HepG2 (cell line): Measurements from ENCODE around the gene PTPRD. TPM values are rescaled to one million over a fixed set of nuclear protein-coding genes. Genes with fewer than 3 reads are reported as not detected.

Experiments
- ATAC-seq: fragments of 200-7000 bp; cut with Tn5 transposase; 3 replicates; pipeline ENCODE4 v1.9.1; 2020; ENCODE audit warnings: mild to moderate bottlenecking, moderate library complexity
- BruUV-seq: library from RNA; stranded (reverse); fragments of 400-500 nt; replicated peaks from 2 replicates; lab custom pipeline; 2021; lab: Mats Ljungman, UMichigan
- CTCF ChIA-PET: fragments of 300-600 bp; formaldehyde crosslinking; extraction: SDS; loops from one replicate; lab custom pipeline; 2021; ENCODE audit warnings: low total read pairs, inconsistent platforms, low intra/inter-chr PET ratio; lab: Yijun Ruan, JAX
- POLR2A ChIA-PET: fragments of 350-600 bp; sonication (Branson Sonifier 250); formaldehyde crosslinking; loops from one replicate; lab custom pipeline; 2020; ENCODE audit warnings: antibody characterized with exemption, inconsistent platforms; lab: Yijun Ruan, JAX
- DNase-seq: peaks from one replicate; pipeline ENCODE4 v3.0.0-alpha.2; 2015; ENCODE audit warnings: low spot score
- FAIRE-seq: peaks from 3 replicates; lab custom pipeline; 2011; peaks lifted over from hg19 to GRCh38; lab: Jason Lieb, UNC
- H2AFZ ChIP-seq: one replicate; pipeline ENCODE4 v1.6.1; 2011; ENCODE audit warnings: low read length, inconsistent platforms
- H3K27ac ChIP-seq: fragments of 300-600 bp; 3 replicates; pipeline ENCODE4 v1.8.0; 2011; ENCODE audit warnings: mixed run types, mild to moderate bottlenecking, mixed read lengths, low read length, inconsistent platforms; ENCODE audit not compliant: insufficient read depth; ENCODE audit errors: extremely low read length
- H3K27me3 ChIP-seq, 2 experiments: fragments of 200-600 bp in 1 of 2; 2 replicates in 1 of 2; 3 replicates in 1 of 2; pipeline versions ENCODE4 v1.6.0 to v1.8.0; 2011; ENCODE audit warnings: low read length in 2 of 2, mild to moderate bottlenecking in 2 of 2, moderate library complexity in 2 of 2, inconsistent platforms in 1 of 2; ENCODE audit not compliant: insufficient read depth in 2 of 2, control insufficient read depth in 1 of 2
- H3K36me3 ChIP-seq, 2 experiments: fragments of 200-600 bp in 1 of 2; replicated peaks in 1 of 2; 2 replicates in 1 of 2; 3 replicates in 1 of 2; pipeline versions ENCODE4 v1.5.1 to v1.8.0; 2011; ENCODE audit warnings: low read length in 2 of 2, inconsistent platforms in 1 of 2; ENCODE audit not compliant: insufficient read depth in 2 of 2, control insufficient read depth in 1 of 2
- H3K4me1 ChIP-seq: 2 replicates; pipeline ENCODE4 v1.5.1; 2012; ENCODE audit warnings: low read length, inconsistent platforms; ENCODE audit not compliant: insufficient read depth
- H3K4me2 ChIP-seq: 2 replicates; pipeline ENCODE4 v1.6.0; 2011; ENCODE audit warnings: low read depth, low read length, inconsistent platforms
- H3K4me3 ChIP-seq, 3 experiments: fragments of 200-600 bp in 1 of 3; sonication (generic), shearing (Covaris generic) in 1 of 3; replicated peaks in 1 of 3; 2 replicates each; pipeline ENCODE4 v1.5.1; 2011 to 2016; ENCODE audit warnings: low read length in 3 of 3, inconsistent platforms in 2 of 3, low read depth in 2 of 3, mild to moderate bottlenecking in 2 of 3, control low read depth in 1 of 3, mixed read lengths in 1 of 3; ENCODE audit not compliant: insufficient read depth in 1 of 3
- H3K79me2 ChIP-seq: one replicate; pipeline ENCODE4 v1.6.1; 2011; ENCODE audit warnings: low read length, inconsistent platforms; ENCODE audit not compliant: insufficient read depth
- H3K9ac ChIP-seq: 2 replicates; pipeline ENCODE4 v1.6.0; 2011; ENCODE audit warnings: mild to moderate bottlenecking, low read depth, low read length, inconsistent platforms; ENCODE audit not compliant: insufficient read depth
- H3K9me3 ChIP-seq: 2 replicates; pipeline ENCODE4 v1.5.1; 2012; ENCODE audit warnings: mild to moderate bottlenecking, low read length
- H4K20me1 ChIP-seq: 2 replicates; pipeline ENCODE4 v1.6.0; 2011; ENCODE audit warnings: inconsistent platforms, mild to moderate bottlenecking, low read length, moderate library complexity; ENCODE audit not compliant: insufficient read depth
- ARNT2 ChIP-seq: sonication (generic); formaldehyde crosslinking; IDR thresholded peaks from 2 replicates; pipeline ENCODE4 v1.8.0; 2022; ENCODE audit warnings: mild to moderate bottlenecking, low read depth, missing genetic modification reagents, moderate library complexity
- HIVEP1 ChIP-seq: sonication (generic); formaldehyde crosslinking; IDR thresholded peaks from 2 replicates; pipeline ENCODE4 v1.4.0; 2020; ENCODE audit warnings: mild to moderate bottlenecking, missing genetic modification reagents
- HOXD1 ChIP-seq: sonication (generic); formaldehyde crosslinking; IDR thresholded peaks from 2 replicates; pipeline ENCODE4 v1.5.0; 2020; ENCODE audit warnings: missing genetic modification reagents
- PCBP2 ChIP-seq: fragments of 200-400 bp; formaldehyde crosslinking; optimal IDR thresholded peaks from 2 replicates; pipeline ENCODE3; 2018; ENCODE audit warnings: low read length, low read depth; ENCODE audit not compliant: poor library complexity, severe bottlenecking
- SRSF4 ChIP-seq: fragments of 200-400 bp; formaldehyde crosslinking; IDR thresholded peaks from one replicate; pipeline ENCODE4 v1.6.1; 2018; ENCODE audit warnings: mild to moderate bottlenecking, low read depth, low read length, moderate library complexity; ENCODE audit not compliant: poor library complexity, severe bottlenecking
- STAG1 ChIP-seq: sonication (generic); formaldehyde crosslinking; IDR thresholded peaks from 2 replicates; pipeline ENCODE4 v1.4.0; 2020; ENCODE audit warnings: missing genetic modification reagents
- ZNF543 ChIP-seq: sonication (generic); formaldehyde crosslinking; IDR thresholded peaks from 2 replicates; pipeline ENCODE4 v1.4.0; 2020; ENCODE audit warnings: mild to moderate bottlenecking, missing genetic modification reagents
- ZNF670 ChIP-seq: sonication (generic); formaldehyde crosslinking; IDR thresholded peaks from 2 replicates; pipeline ENCODE4 v1.8.0; 2022; ENCODE audit warnings: mild to moderate bottlenecking, missing genetic modification reagents, borderline replicate concordance
- WGBS: methylation state at CpG from one replicate; pipeline ENCODE4 v1.1.6; 2017; ENCODE audit warnings: low lambda C conversion rate; 5-methylcytosine and 5-hydroxymethylcytosine counted together
- in situ Hi-C: cut with HindIII; loops from 2 replicates; pipeline ENCODE4 v1.10.0; 2017; ENCODE audit warnings: low pct_unique_long_range_greater_than_20kb; ENCODE audit not compliant: extremely low pct_ligation_motif_present
- intact Hi-C: fragments of 100-400 bp; cut with micrococcal nuclease; formaldehyde crosslinking; loops from one replicate; pipeline ENCODE4 v1.10.0; 2022; ENCODE audit not compliant: unreplicated experiment
- polyA plus RNA-seq, 8 experiments: library from polyadenylated mRNA; depleted of rRNA in 3 of 8; stranded (reverse) in 7 of 8; unstranded in 1 of 8; fragments of >200 nt; fragmentation: Illumina TruSeq in 4 of 8; extraction: Trizol in 4 of 8; gene quantifications; 2 replicates each; pipeline versions ENCODE4 v1.2.1 to v1.2.3, GENCODE V29; 2011 to 2016; ENCODE audit warnings: low read depth in 4 of 8, missing spikeins in 1 of 8, mixed read lengths in 1 of 8; ENCODE audit not compliant: insufficient read depth in 1 of 8
- total RNA-seq, 5 experiments: library from RNA; depleted of rRNA; stranded (reverse); fragments of >200 nt; fragmentation: Illumina TruSeq; extraction: Trizol; gene quantifications; 2 replicates each; pipeline ENCODE4 v1.2.3, GENCODE V29; 2016; ENCODE audit warnings: low read depth in 1 of 5
- TF ChIP-seq, protein P1 (sequence below), 2 experiments: IDR thresholded peaks; 2 replicates each; pipeline ENCODE4 v1.6.1; 2011 to 2012; ENCODE audit warnings: low read length in 2 of 2, borderline replicate concordance in 1 of 2, low read depth in 1 of 2, mild to moderate bottlenecking in 1 of 2, moderate library complexity in 1 of 2

The PTPRD gene
- total and polyA plus RNA-seq, 2 of the 13 experiments (the other 11 are each of a cell fraction or from before 2014, with no cell fraction given): 0.05 TPM; not detected in 1

DNA sequence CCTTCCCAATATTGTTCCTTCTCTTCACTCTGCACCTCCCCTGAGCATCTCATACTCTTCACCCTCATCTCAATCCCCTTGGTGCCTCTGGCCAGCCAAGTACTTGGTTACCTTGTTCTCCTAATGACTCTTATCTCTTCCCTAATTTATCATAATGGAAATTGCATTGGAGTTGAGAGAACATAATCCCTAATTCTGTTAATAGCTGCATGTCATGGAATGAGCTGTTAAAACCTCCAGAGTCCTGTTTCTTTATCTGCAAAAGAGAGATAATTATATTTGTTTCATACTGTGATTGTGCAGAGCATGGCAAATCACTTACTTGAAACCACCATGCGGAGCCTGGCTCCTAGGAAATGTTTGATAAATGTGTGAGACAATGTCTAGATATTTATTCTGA is 1738.3 kb downstream of the PTPRD start:
- ATAC-seq: no peak
- H3K27ac ChIP-seq: no peak overlapping the region
- H3K9ac ChIP-seq: no peak overlapping the region
- no peak overlapping the region for H3K4me3 ChIP-seq
- H3K4me1 ChIP-seq: no peaks in the 10 kb centered on the region
- BruUV-seq: no TSS peak
- POLR2A ChIA-PET: no interaction called here
- CTCF ChIA-PET: no interaction called here
- FAIRE-seq: no peak
- in situ Hi-C loops (no loop called here), intact Hi-C loops (no loop called here)
- no peaks in the 10 kb centered on the region for H3K9me3 ChIP-seq
- 0 out of 5 replicates have a peak, but pooled peaks cover 0 to 1% of the 10 kb centered on the region in 2 experiments for H3K27me3 ChIP-seq
- no peak overlapping the region for H3K4me2 ChIP-seq
- H2AFZ ChIP-seq: no peak overlapping the region
- TF ChIP-seq ARNT2 (CRISPR knock-in tag): no peak
- TF ChIP-seq ZNF670 (CRISPR knock-in tag): no peak
- TF ChIP-seq STAG1 (CRISPR knock-in tag): no peak
- TF ChIP-seq, protein P1, sequence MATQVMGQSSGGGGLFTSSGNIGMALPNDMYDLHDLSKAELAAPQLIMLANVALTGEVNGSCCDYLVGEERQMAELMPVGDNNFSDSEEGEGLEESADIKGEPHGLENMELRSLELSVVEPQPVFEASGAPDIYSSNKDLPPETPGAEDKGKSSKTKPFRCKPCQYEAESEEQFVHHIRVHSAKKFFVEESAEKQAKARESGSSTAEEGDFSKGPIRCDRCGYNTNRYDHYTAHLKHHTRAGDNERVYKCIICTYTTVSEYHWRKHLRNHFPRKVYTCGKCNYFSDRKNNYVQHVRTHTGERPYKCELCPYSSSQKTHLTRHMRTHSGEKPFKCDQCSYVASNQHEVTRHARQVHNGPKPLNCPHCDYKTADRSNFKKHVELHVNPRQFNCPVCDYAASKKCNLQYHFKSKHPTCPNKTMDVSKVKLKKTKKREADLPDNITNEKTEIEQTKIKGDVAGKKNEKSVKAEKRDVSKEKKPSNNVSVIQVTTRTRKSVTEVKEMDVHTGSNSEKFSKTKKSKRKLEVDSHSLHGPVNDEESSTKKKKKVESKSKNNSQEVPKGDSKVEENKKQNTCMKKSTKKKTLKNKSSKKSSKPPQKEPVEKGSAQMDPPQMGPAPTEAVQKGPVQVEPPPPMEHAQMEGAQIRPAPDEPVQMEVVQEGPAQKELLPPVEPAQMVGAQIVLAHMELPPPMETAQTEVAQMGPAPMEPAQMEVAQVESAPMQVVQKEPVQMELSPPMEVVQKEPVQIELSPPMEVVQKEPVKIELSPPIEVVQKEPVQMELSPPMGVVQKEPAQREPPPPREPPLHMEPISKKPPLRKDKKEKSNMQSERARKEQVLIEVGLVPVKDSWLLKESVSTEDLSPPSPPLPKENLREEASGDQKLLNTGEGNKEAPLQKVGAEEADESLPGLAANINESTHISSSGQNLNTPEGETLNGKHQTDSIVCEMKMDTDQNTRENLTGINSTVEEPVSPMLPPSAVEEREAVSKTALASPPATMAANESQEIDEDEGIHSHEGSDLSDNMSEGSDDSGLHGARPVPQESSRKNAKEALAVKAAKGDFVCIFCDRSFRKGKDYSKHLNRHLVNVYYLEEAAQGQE (IDR thresholded peaks at IDR 0.05; ENCODE audit: borderline replicate concordance in 1 of 2, low read depth in 1 of 2, low read length in 2 of 2): no peak
- TF ChIP-seq HIVEP1 (CRISPR knock-in tag): no peak
- no peak for TF ChIP-seq HOXD1
- no peak for TF ChIP-seq PCBP2
- TF ChIP-seq SRSF4: no peak
- no peak for TF ChIP-seq ZNF543
- WGBS: 8% methylated on average over 1 of the region's 1 CpG
- H3K79me2 ChIP-seq: no peaks in the 10 kb centered on the region
- H4K20me1 ChIP-seq: no peaks in the 10 kb centered on the region
- H3K36me3 ChIP-seq: no peaks in the 10 kb centered on the region
- no peak for DNase-seq
